Mesothelial cell of epicardium (in vitro differentiated cells): ENCODE data around the gene SLC44A1. TPM values are rescaled to one million over a fixed set of nuclear protein-coding genes. Genes with fewer than 3 reads are reported as not detected.
"Not testable (repeated sequence)": the region's sequence is repeated elsewhere in the genome, so short reads cannot be mapped to it uniquely, and the experiment has no call there.

Source experiments
- DNase-seq, 2 experiments: peaks; one replicate each; pipeline ENCODE4 v3.0.0; 2021; ENCODE audit warnings: low spot score in 2 of 2; ENCODE audit not compliant: unreplicated experiment in 2 of 2
- H3K27ac Mint-ChIP-seq: 2 replicates; pipeline ENCODE4 v1.8.0; 2021; ENCODE audit warnings: mixed read lengths
- H3K27me3 Mint-ChIP-seq: 2 replicates; pipeline ENCODE4 v1.8.0; 2021; ENCODE audit warnings: low read depth, mixed read lengths
- H3K36me3 Mint-ChIP-seq: 2 replicates; pipeline ENCODE4 v1.8.0; 2021; ENCODE audit warnings: mixed read lengths
- H3K4me1 Mint-ChIP-seq: 2 replicates; pipeline ENCODE4 v1.8.0; 2021; ENCODE audit warnings: mixed read lengths
- H3K4me3 Mint-ChIP-seq: 2 replicates; pipeline ENCODE4 v1.8.0; 2021; ENCODE audit warnings: mild to moderate bottlenecking, moderate library complexity, mixed read lengths
- H3K9me3 Mint-ChIP-seq: 2 replicates; pipeline ENCODE4 v1.8.0; 2021; ENCODE audit warnings: mixed read lengths
- CTCF ChIP-seq: fragments of 200-600 bp; sonication (generic); IDR thresholded peaks from one replicate; pipeline ENCODE4 v1.5.0; 2021; ENCODE audit warnings: antibody characterized with exemption; ENCODE audit not compliant: unreplicated experiment
- total RNA-seq: library from RNA; stranded (reverse); gene quantifications from 3 replicates; pipeline ENCODE4 v1.2.1, GENCODE V29; 2021

SLC44A1 gene
- total RNA-seq, 1 donor from 2014 or later: 49.0 TPM

- Mint-ChIP-seq H3K4me1 (peaks cover 28% of the 10 kb centered on the region), H3K4me3 (no peak overlapping the region), H3K27ac (no peak overlapping the region), H3K9me3 (no peaks in the 10 kb centered on the region), H3K36me3 (no peaks in the 10 kb centered on the region), H3K27me3 (no peaks in the 10 kb centered on the region)
- no peak for DNase-seq
- TF ChIP-seq CTCF: no peak
These were observed 9.8 kb downstream of the SLC44A1 start for GRCh38 chr9:105254226-105254625.

- Mint-ChIP-seq H3K4me1 (peaks cover 40% of the 10 kb centered on the region), H3K27me3 (no peaks in the 10 kb centered on the region), H3K4me3 (no peak overlapping the region), H3K27ac (no peak overlapping the region), H3K36me3 (no peaks in the 10 kb centered on the region), H3K9me3 (no peaks in the 10 kb centered on the region)
- TF ChIP-seq CTCF: no peak
- no peak for DNase-seq
These were observed 11.0 kb downstream of the SLC44A1 start for GRCh38 chr9:105255421-105255820.

GRCh38 chr9:105256569-105256968 lies 12.1 kb downstream of the SLC44A1 start:
- peaks cover 36% of the 10 kb centered on the region for H3K4me1 Mint-ChIP-seq
- DNase-seq, H3K27me3 Mint-ChIP-seq, H3K9me3 Mint-ChIP-seq, H3K4me3 Mint-ChIP-seq, H3K36me3 Mint-ChIP-seq, H3K27ac Mint-ChIP-seq: not testable (repeated sequence)

GRCh38 chr9:105257809-105258208 lies 13.4 kb downstream of the SLC44A1 start:
- H3K27me3 Mint-ChIP-seq: no peaks in the 10 kb centered on the region

GRCh38 chr9:105258225-105258737 lies 13.8 kb downstream of the SLC44A1 start:
- H3K9me3 Mint-ChIP-seq: no peaks in the 10 kb centered on the region
- H3K27me3 Mint-ChIP-seq: no peaks in the 10 kb centered on the region
- TF ChIP-seq CTCF: no peak
- no peak for DNase-seq
- no peak overlapping the region for H3K27ac Mint-ChIP-seq
- no peak overlapping the region for H3K4me3 Mint-ChIP-seq
- no peaks in the 10 kb centered on the region for H3K36me3 Mint-ChIP-seq
- peaks cover 41% of the 10 kb centered on the region for H3K4me1 Mint-ChIP-seq

More at GRCh38 chr9:105257809-105258208, 13.4 kb downstream of the SLC44A1 start:
- H3K27ac Mint-ChIP-seq: peak overlapping the region; percentile 64
- DNase-seq: no peak
- H3K36me3 Mint-ChIP-seq: no peaks in the 10 kb centered on the region
- H3K4me3 Mint-ChIP-seq: no peak overlapping the region
- peaks cover 36% of the 10 kb centered on the region for H3K4me1 Mint-ChIP-seq
- no peaks in the 10 kb centered on the region for H3K9me3 Mint-ChIP-seq
- no peak for TF ChIP-seq CTCF

GRCh38 chr9:105259274-105259673 lies 14.8 kb downstream of the SLC44A1 start:
- Mint-ChIP-seq H3K4me3 (no peak overlapping the region), H3K4me1 (peaks cover 41% of the 10 kb centered on the region), H3K27ac (peak overlapping the region; percentile 66), H3K36me3 (peaks cover under 1% of the 10 kb centered on the region), H3K27me3 (no peaks in the 10 kb centered on the region), H3K9me3 (no peaks in the 10 kb centered on the region)
- DNase-seq: no peak
- no peak for TF ChIP-seq CTCF
